HepG2 (cell line): ENCODE data around the gene CD72. TPM values are rescaled to one million over a fixed set of nuclear protein-coding genes. Genes with fewer than 3 reads are reported as not detected.

ENCODE experiments used
- ATAC-seq: fragments of 200-7000 bp; cut with Tn5 transposase; 3 replicates; pipeline ENCODE4 v1.9.1; 2020; ENCODE audit warnings: mild to moderate bottlenecking, moderate library complexity
- BruUV-seq: library from RNA; stranded (reverse); fragments of 400-500 nt; replicated peaks from 2 replicates; lab custom pipeline; 2021; lab: Mats Ljungman, UMichigan
- CTCF ChIA-PET: fragments of 300-600 bp; formaldehyde crosslinking; extraction: SDS; loops from one replicate; lab custom pipeline; 2021; ENCODE audit warnings: low total read pairs, inconsistent platforms, low intra/inter-chr PET ratio; lab: Yijun Ruan, JAX
- POLR2A ChIA-PET: fragments of 350-600 bp; sonication (Branson Sonifier 250); formaldehyde crosslinking; loops from one replicate; lab custom pipeline; 2020; ENCODE audit warnings: antibody characterized with exemption, inconsistent platforms; lab: Yijun Ruan, JAX
- DNase-seq: peaks from one replicate; pipeline ENCODE4 v3.0.0-alpha.2; 2015; ENCODE audit warnings: low spot score
- FAIRE-seq: peaks from 3 replicates; lab custom pipeline; 2011; peaks lifted over from hg19 to GRCh38; lab: Jason Lieb, UNC
- H2AFZ ChIP-seq: one replicate; pipeline ENCODE4 v1.6.1; 2011; ENCODE audit warnings: low read length, inconsistent platforms
- H3K27ac ChIP-seq: fragments of 300-600 bp; 3 replicates; pipeline ENCODE4 v1.8.0; 2011; ENCODE audit warnings: mixed run types, mild to moderate bottlenecking, mixed read lengths, low read length, inconsistent platforms; ENCODE audit not compliant: insufficient read depth; ENCODE audit errors: extremely low read length
- H3K27me3 ChIP-seq, 2 experiments: fragments of 200-600 bp in 1 of 2; 2 replicates in 1 of 2; 3 replicates in 1 of 2; pipeline versions ENCODE4 v1.6.0 to v1.8.0; 2011; ENCODE audit warnings: low read length in 2 of 2, mild to moderate bottlenecking in 2 of 2, moderate library complexity in 2 of 2, inconsistent platforms in 1 of 2; ENCODE audit not compliant: insufficient read depth in 2 of 2, control insufficient read depth in 1 of 2
- H3K36me3 ChIP-seq, 2 experiments: fragments of 200-600 bp in 1 of 2; replicated peaks in 1 of 2; 2 replicates in 1 of 2; 3 replicates in 1 of 2; pipeline versions ENCODE4 v1.5.1 to v1.8.0; 2011; ENCODE audit warnings: low read length in 2 of 2, inconsistent platforms in 1 of 2; ENCODE audit not compliant: insufficient read depth in 2 of 2, control insufficient read depth in 1 of 2
- H3K4me1 ChIP-seq: 2 replicates; pipeline ENCODE4 v1.5.1; 2012; ENCODE audit warnings: low read length, inconsistent platforms; ENCODE audit not compliant: insufficient read depth
- H3K4me2 ChIP-seq: 2 replicates; pipeline ENCODE4 v1.6.0; 2011; ENCODE audit warnings: low read depth, low read length, inconsistent platforms
- H3K4me3 ChIP-seq, 3 experiments: fragments of 200-600 bp in 1 of 3; sonication (generic), shearing (Covaris generic) in 1 of 3; replicated peaks in 1 of 3; 2 replicates each; pipeline ENCODE4 v1.5.1; 2011 to 2016; ENCODE audit warnings: low read length in 3 of 3, inconsistent platforms in 2 of 3, low read depth in 2 of 3, mild to moderate bottlenecking in 2 of 3, control low read depth in 1 of 3, mixed read lengths in 1 of 3; ENCODE audit not compliant: insufficient read depth in 1 of 3
- H3K79me2 ChIP-seq: one replicate; pipeline ENCODE4 v1.6.1; 2011; ENCODE audit warnings: low read length, inconsistent platforms; ENCODE audit not compliant: insufficient read depth
- H3K9ac ChIP-seq: 2 replicates; pipeline ENCODE4 v1.6.0; 2011; ENCODE audit warnings: mild to moderate bottlenecking, low read depth, low read length, inconsistent platforms; ENCODE audit not compliant: insufficient read depth
- H3K9me3 ChIP-seq: 2 replicates; pipeline ENCODE4 v1.5.1; 2012; ENCODE audit warnings: mild to moderate bottlenecking, low read length
- H4K20me1 ChIP-seq: 2 replicates; pipeline ENCODE4 v1.6.0; 2011; ENCODE audit warnings: inconsistent platforms, mild to moderate bottlenecking, low read length, moderate library complexity; ENCODE audit not compliant: insufficient read depth
- AHR ChIP-seq: IDR thresholded peaks from 2 replicates; pipeline ENCODE4 v1.6.1; 2018; ENCODE audit warnings: missing genetic modification reagents, missing compliant biosample characterization
- CREB1 ChIP-seq, 2 experiments: fragments of 450-650 bp in 1 of 2; IDR thresholded peaks; 2 replicates each; pipeline ENCODE4 v1.6.1; 2016 to 2017; ENCODE audit warnings: control low read depth in 1 of 2, mild to moderate bottlenecking in 1 of 2, missing compliant biosample characterization in 1 of 2, missing genetic modification characterization in 1 of 2
- EEA1 ChIP-seq: sonication (generic); formaldehyde crosslinking; IDR thresholded peaks from 2 replicates; pipeline ENCODE4 v1.5.1; 2020; ENCODE audit warnings: mild to moderate bottlenecking, missing genetic modification reagents, borderline replicate concordance
- HMGXB4 ChIP-seq, 2 experiments: sonication (generic) in 1 of 2; formaldehyde crosslinking in 1 of 2; IDR thresholded peaks; 2 replicates each; pipeline versions ENCODE4 v1.4.0 to v1.6.1; 2018 to 2020; ENCODE audit warnings: missing genetic modification reagents in 2 of 2, borderline replicate concordance in 1 of 2, low read depth in 1 of 2, mild to moderate bottlenecking in 1 of 2, missing biosample characterization in 1 of 2
- MAFG ChIP-seq: sonication (generic); formaldehyde crosslinking; IDR thresholded peaks from 2 replicates; pipeline ENCODE4 v1.5.1; 2020; ENCODE audit warnings: mild to moderate bottlenecking, missing genetic modification reagents
- NFYB ChIP-seq: sonication (generic); formaldehyde crosslinking; IDR thresholded peaks from 2 replicates; pipeline ENCODE4 v1.4.0; 2020; ENCODE audit warnings: missing genetic modification reagents
- PAWR ChIP-seq: sonication (generic); formaldehyde crosslinking; IDR thresholded peaks from 2 replicates; pipeline ENCODE4 v1.4.0; 2020; ENCODE audit warnings: missing genetic modification reagents, mild to moderate bottlenecking, borderline replicate concordance
- THAP8 ChIP-seq: sonication (generic); formaldehyde crosslinking; IDR thresholded peaks from 2 replicates; pipeline ENCODE4 v1.5.1; 2020; ENCODE audit warnings: missing genetic modification reagents, mild to moderate bottlenecking, borderline replicate concordance
- ZBTB44 ChIP-seq: sonication (generic); formaldehyde crosslinking; IDR thresholded peaks from 2 replicates; pipeline ENCODE4 v1.4.0; 2020; ENCODE audit warnings: missing genetic modification reagents
- ZBTB46 ChIP-seq: sonication (generic); formaldehyde crosslinking; IDR thresholded peaks from 2 replicates; pipeline ENCODE4 v1.4.0; 2020; ENCODE audit warnings: mild to moderate bottlenecking, missing genetic modification reagents, borderline replicate concordance
- ZNF329 ChIP-seq: sonication (generic); formaldehyde crosslinking; IDR thresholded peaks from 2 replicates; pipeline ENCODE4 v1.9.0; 2021; ENCODE audit warnings: low read depth, mild to moderate bottlenecking, missing genetic modification reagents
- ZNF430 ChIP-seq: sonication (generic); formaldehyde crosslinking; IDR thresholded peaks from 2 replicates; pipeline ENCODE4 v1.9.0; 2021; ENCODE audit warnings: mild to moderate bottlenecking, missing genetic modification reagents
- ZNF567 ChIP-seq: sonication (generic); formaldehyde crosslinking; IDR thresholded peaks from 2 replicates; pipeline ENCODE4 v1.8.1; 2023; ENCODE audit warnings: mild to moderate bottlenecking, missing genetic modification reagents, borderline replicate concordance
- ZNF629 ChIP-seq: sonication (generic); formaldehyde crosslinking; conservative IDR thresholded peaks from 2 replicates; pipeline ENCODE4 v1.5.0; 2020; ENCODE audit warnings: missing genetic modification reagents
- ZNF670 ChIP-seq: sonication (generic); formaldehyde crosslinking; IDR thresholded peaks from 2 replicates; pipeline ENCODE4 v1.8.0; 2022; ENCODE audit warnings: mild to moderate bottlenecking, missing genetic modification reagents, borderline replicate concordance
- ZNF674 ChIP-seq: sonication (generic); formaldehyde crosslinking; IDR thresholded peaks from 2 replicates; pipeline ENCODE4 v1.5.0; 2020; ENCODE audit warnings: low read depth, mild to moderate bottlenecking, missing genetic modification reagents
- ZNF777 ChIP-seq: sonication (generic); formaldehyde crosslinking; IDR thresholded peaks from 2 replicates; pipeline ENCODE4 v1.4.0; 2020; ENCODE audit warnings: missing genetic modification reagents
- ZNF784 ChIP-seq: sonication (generic); formaldehyde crosslinking; IDR thresholded peaks from 2 replicates; pipeline ENCODE4 v1.5.1; 2020; ENCODE audit warnings: missing genetic modification reagents, mild to moderate bottlenecking, borderline replicate concordance
- WGBS: methylation state at CpG from one replicate; pipeline ENCODE4 v1.1.6; 2017; ENCODE audit warnings: low lambda C conversion rate; 5-methylcytosine and 5-hydroxymethylcytosine counted together
- in situ Hi-C: cut with HindIII; loops from 2 replicates; pipeline ENCODE4 v1.10.0; 2017; ENCODE audit warnings: low pct_unique_long_range_greater_than_20kb; ENCODE audit not compliant: extremely low pct_ligation_motif_present
- intact Hi-C: fragments of 100-400 bp; cut with micrococcal nuclease; formaldehyde crosslinking; loops from one replicate; pipeline ENCODE4 v1.10.0; 2022; ENCODE audit not compliant: unreplicated experiment
- polyA plus RNA-seq, 8 experiments: library from polyadenylated mRNA; depleted of rRNA in 3 of 8; stranded (reverse) in 7 of 8; unstranded in 1 of 8; fragments of >200 nt; fragmentation: Illumina TruSeq in 4 of 8; extraction: Trizol in 4 of 8; gene quantifications; 2 replicates each; pipeline versions ENCODE4 v1.2.1 to v1.2.3, GENCODE V29; 2011 to 2016; ENCODE audit warnings: low read depth in 4 of 8, missing spikeins in 1 of 8, mixed read lengths in 1 of 8; ENCODE audit not compliant: insufficient read depth in 1 of 8
- total RNA-seq, 5 experiments: library from RNA; depleted of rRNA; stranded (reverse); fragments of >200 nt; fragmentation: Illumina TruSeq; extraction: Trizol; gene quantifications; 2 replicates each; pipeline ENCODE4 v1.2.3, GENCODE V29; 2016; ENCODE audit warnings: low read depth in 1 of 5

CD72 gene
- total and polyA plus RNA-seq, 2 of the 13 experiments (the other 11 are each of a cell fraction or from before 2014, with no cell fraction given): 0.18 to 1.1 TPM

GRCh38 chr9:35643046-35643445 lies 24.8 kb upstream of the CD72 start:
- H3K36me3 ChIP-seq: no peaks in the 10 kb centered on the region
- no peak overlapping the region for H3K27ac ChIP-seq
- H3K9ac ChIP-seq: no peak overlapping the region
- H3K9me3 ChIP-seq: no peaks in the 10 kb centered on the region
- H3K79me2 ChIP-seq: no peaks in the 10 kb centered on the region
- in situ Hi-C loops: no loop called here
- intact Hi-C loops: loop anchor here (10.0 kb wide), 2 partner anchors 52 to 242 kb away; no protein-coding TSS in a partner anchor
- BruUV-seq: no TSS peak
- CTCF ChIA-PET: no interaction called here
- no peak for DNase-seq
- H3K4me1 ChIP-seq: peaks cover 18% of the 10 kb centered on the region
- H3K4me2 ChIP-seq: no peak overlapping the region
- no peak overlapping the region for H3K4me3 ChIP-seq
- TF ChIP-seq ZBTB46 (CRISPR knock-in tag): no peak
- no peak for TF ChIP-seq MAFG
- no peak for TF ChIP-seq ZNF784 (CRISPR knock-in tag)
- TF ChIP-seq ZNF777 (CRISPR knock-in tag): no peak
- TF ChIP-seq CREB1 (IDR thresholded peaks at IDR 0.05): no peak
- TF ChIP-seq CREB1 (CRISPR knock-in tag; IDR thresholded peaks at IDR 0.05): no peak
- no peak for TF ChIP-seq THAP8
- TF ChIP-seq HMGXB4 (CRISPR knock-in tag; IDR thresholded peaks at IDR 0.05; ENCODE audit: borderline replicate concordance in 1 of 2, low read depth in 1 of 2): no peak
- no peak for TF ChIP-seq ZNF670 (CRISPR knock-in tag)
- TF ChIP-seq ZNF674: no peak
- no peak for TF ChIP-seq EEA1 (CRISPR knock-in tag)
- TF ChIP-seq ZNF567 (CRISPR knock-in tag): no peak
- TF ChIP-seq NFYB (CRISPR knock-in tag): no peak
- TF ChIP-seq AHR (CRISPR knock-in tag): no peak
- no peak for TF ChIP-seq ZNF329 (CRISPR knock-in tag)
- no peak for TF ChIP-seq ZNF629 (CRISPR knock-in tag)
- no peak for TF ChIP-seq PAWR (CRISPR knock-in tag)
- no peak for TF ChIP-seq ZBTB44 (CRISPR knock-in tag)
- no peak for TF ChIP-seq ZNF430 (CRISPR knock-in tag)
- FAIRE-seq: no peak
- ATAC-seq: no peak
- no peaks in the 10 kb centered on the region for H4K20me1 ChIP-seq
- 86% methylated on average over 7 of the region's 12 CpGs for WGBS
- H3K27me3 ChIP-seq: peaks cover 0 to 5% of the 10 kb centered on the region in 2 experiments; a peak in 2 of 5 replicates
- POLR2A ChIA-PET: no interaction called here
- H2AFZ ChIP-seq: no peak overlapping the region
